Keratinocyte (primary cell): ENCODE measurements around the gene MARCHF3. TPM values are rescaled to one million over a fixed set of nuclear protein-coding genes. Genes with fewer than 3 reads are reported as not detected.

Source experiments
- DNase-seq: peaks from one replicate; pipeline ENCODE4 v3.0.0-alpha.2; 2011; ENCODE audit warnings: low read depth, missing footprints, low spot score
- FAIRE-seq: peaks from 2 replicates; lab custom pipeline; 2011; peaks lifted over from hg19 to GRCh38; lab: Jason Lieb, UNC
- H2AFZ ChIP-seq: 2 replicates; pipeline ENCODE4 v1.6.0; 2012; ENCODE audit warnings: low read length, control low read depth, inconsistent platforms; ENCODE audit not compliant: control insufficient read depth
- H3K27ac ChIP-seq: 2 replicates; pipeline ENCODE4 v1.5.1; 2011; ENCODE audit warnings: low read length; ENCODE audit not compliant: control insufficient read depth, insufficient read depth
- H3K27me3 ChIP-seq: 3 replicates; pipeline ENCODE4 v1.6.0; 2011; ENCODE audit warnings: low read length; ENCODE audit not compliant: control insufficient read depth, insufficient read depth; ENCODE audit errors: extremely low read depth
- H3K36me3 ChIP-seq, 2 experiments: 2 replicates in 1 of 2; 3 replicates in 1 of 2; pipeline ENCODE4 v1.5.1; 2011; ENCODE audit warnings: low read length in 2 of 2, mild to moderate bottlenecking in 1 of 2; ENCODE audit not compliant: control insufficient read depth in 2 of 2, insufficient read depth in 2 of 2; ENCODE audit errors: extremely low read depth in 1 of 2
- H3K4me1 ChIP-seq: 3 replicates; pipeline ENCODE4 v1.5.1; 2011; ENCODE audit warnings: low read length; ENCODE audit not compliant: control insufficient read depth, insufficient read depth; ENCODE audit errors: extremely low read depth
- H3K4me2 ChIP-seq: 3 replicates; pipeline ENCODE4 v1.6.0; 2011; ENCODE audit warnings: low read depth, low read length; ENCODE audit not compliant: control insufficient read depth, insufficient read depth; ENCODE audit errors: extremely low read depth
- H3K4me3 ChIP-seq, 3 experiments: fragments of 200-600 bp in 1 of 3; sonication (generic) in 1 of 3; 2 replicates in 2 of 3; 3 replicates in 1 of 3; pipeline ENCODE4 v1.5.1; 2011 to 2016; ENCODE audit warnings: low read length in 3 of 3, mild to moderate bottlenecking in 3 of 3, control low read depth in 2 of 3, inconsistent platforms in 1 of 3, low read depth in 1 of 3, mixed read lengths in 1 of 3, mixed run types in 1 of 3, moderate library complexity in 1 of 3; ENCODE audit not compliant: control insufficient read depth in 2 of 3, insufficient read depth in 2 of 3; ENCODE audit errors: extremely low read depth in 1 of 3
- H3K79me2 ChIP-seq: 2 replicates; pipeline ENCODE4 v1.6.0; 2012; ENCODE audit warnings: low read length; ENCODE audit not compliant: control insufficient read depth, insufficient read depth
- H3K9ac ChIP-seq: 3 replicates; pipeline ENCODE4 v1.6.0; 2011; ENCODE audit warnings: low read length; ENCODE audit not compliant: control insufficient read depth, insufficient read depth; ENCODE audit errors: extremely low read depth
- H3K9me1 ChIP-seq: 3 replicates; pipeline ENCODE4 v1.6.0; 2011; ENCODE audit warnings: low read length; ENCODE audit not compliant: control insufficient read depth, insufficient read depth; ENCODE audit errors: extremely low read depth
- H3K9me3 ChIP-seq: 2 replicates; pipeline ENCODE4 v1.5.1; 2012; ENCODE audit warnings: low read depth, low read length; ENCODE audit not compliant: control insufficient read depth
- H4K20me1 ChIP-seq: 3 replicates; pipeline ENCODE4 v1.6.0; 2011; ENCODE audit warnings: low read length; ENCODE audit not compliant: control insufficient read depth, insufficient read depth; ENCODE audit errors: extremely low read depth
- EZH2 ChIP-seq: IDR thresholded peaks from one replicate; pipeline ENCODE4 v1.6.1; 2012; ENCODE audit warnings: inconsistent platforms, mild to moderate bottlenecking, low read length, moderate library complexity
- dilution Hi-C: fragments of 300-500 bp; cut with MboI; formaldehyde crosslinking; loops from one replicate; pipeline ENCODE4 v1.7.0; 2020; ENCODE audit warnings: low sequenced_read_pairs; ENCODE audit not compliant: extremely low pct_ligation_motif_present
- polyA plus RNA-seq, 5 experiments: library from polyadenylated mRNA; depleted of rRNA in 3 of 5; stranded (reverse) in 3 of 5; stranded (forward) in 1 of 5; unstranded in 1 of 5; fragments of >200 nt; gene quantifications; 1 replicate in 1 of 5; 2 replicates in 3 of 5; 3 replicates in 1 of 5; pipeline versions ENCODE4 v1.2.1 to v1.2.3, GENCODE V29; 2011 to 2012; ENCODE audit warnings: missing spikeins in 2 of 5, low read depth in 1 of 5, low replicate concordance in 1 of 5
- TF ChIP-seq, protein P1 (sequence below), 3 experiments: IDR thresholded peaks in 1 of 3; conservative IDR thresholded peaks in 1 of 3; optimal IDR thresholded peaks in 1 of 3; 2 replicates in 2 of 3; 3 replicates in 1 of 3; pipeline versions ENCODE3 to v1.5.1; 2011; ENCODE audit warnings: low read length in 3 of 3, mild to moderate bottlenecking in 3 of 3, moderate library complexity in 2 of 3, control low read depth in 1 of 3, inconsistent platforms in 1 of 3; ENCODE audit not compliant: insufficient read depth in 2 of 3; ENCODE audit errors: extremely low read depth in 1 of 3

The MARCHF3 gene
- polyA plus RNA-seq, 1 donor (not counting 4 experiments of a cell fraction or from before 2014, with no cell fraction given): 0.45 TPM

DNA sequence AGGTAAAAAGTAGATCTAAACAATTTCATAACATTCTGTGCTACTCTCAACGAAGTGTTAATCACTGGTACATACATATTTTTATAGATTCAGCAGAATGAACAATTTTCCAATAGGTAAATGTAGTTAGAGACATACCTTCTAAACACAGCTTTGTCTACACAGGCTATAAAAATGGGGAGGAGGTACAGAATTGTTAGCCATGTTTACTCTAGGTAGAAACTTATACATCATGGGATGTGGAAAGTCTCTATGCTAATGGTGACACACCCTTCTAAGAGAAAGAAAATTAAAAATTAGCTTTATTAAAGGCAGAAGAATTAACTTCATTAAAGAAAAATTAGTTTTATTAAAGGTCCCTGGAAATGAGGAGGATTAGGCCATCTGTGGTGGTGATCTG, 31.2 kb upstream of the MARCHF3 start:
- no peaks in the 10 kb centered on the region for H3K27me3 ChIP-seq
- H3K4me1 ChIP-seq: no peaks in the 10 kb centered on the region
- peaks cover 0 to 4% of the 10 kb centered on the region in 2 experiments for H3K36me3 ChIP-seq
- no peak overlapping the region for H3K9ac ChIP-seq
- H3K9me3 ChIP-seq: no peaks in the 10 kb centered on the region
- H3K9me1 ChIP-seq: no peaks in the 10 kb centered on the region
- H3K27ac ChIP-seq: no peak overlapping the region
- no peaks in the 10 kb centered on the region for H3K79me2 ChIP-seq
- H2AFZ ChIP-seq: no peak overlapping the region
- H4K20me1 ChIP-seq: no peaks in the 10 kb centered on the region
- DNase-seq (no peak), FAIRE-seq (no peak)
- no peak overlapping the region for H3K4me2 ChIP-seq
- TF ChIP-seq, protein P1, sequence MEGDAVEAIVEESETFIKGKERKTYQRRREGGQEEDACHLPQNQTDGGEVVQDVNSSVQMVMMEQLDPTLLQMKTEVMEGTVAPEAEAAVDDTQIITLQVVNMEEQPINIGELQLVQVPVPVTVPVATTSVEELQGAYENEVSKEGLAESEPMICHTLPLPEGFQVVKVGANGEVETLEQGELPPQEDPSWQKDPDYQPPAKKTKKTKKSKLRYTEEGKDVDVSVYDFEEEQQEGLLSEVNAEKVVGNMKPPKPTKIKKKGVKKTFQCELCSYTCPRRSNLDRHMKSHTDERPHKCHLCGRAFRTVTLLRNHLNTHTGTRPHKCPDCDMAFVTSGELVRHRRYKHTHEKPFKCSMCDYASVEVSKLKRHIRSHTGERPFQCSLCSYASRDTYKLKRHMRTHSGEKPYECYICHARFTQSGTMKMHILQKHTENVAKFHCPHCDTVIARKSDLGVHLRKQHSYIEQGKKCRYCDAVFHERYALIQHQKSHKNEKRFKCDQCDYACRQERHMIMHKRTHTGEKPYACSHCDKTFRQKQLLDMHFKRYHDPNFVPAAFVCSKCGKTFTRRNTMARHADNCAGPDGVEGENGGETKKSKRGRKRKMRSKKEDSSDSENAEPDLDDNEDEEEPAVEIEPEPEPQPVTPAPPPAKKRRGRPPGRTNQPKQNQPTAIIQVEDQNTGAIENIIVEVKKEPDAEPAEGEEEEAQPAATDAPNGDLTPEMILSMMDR (optimal IDR thresholded peaks at IDR 0.05 in 1 of 3, IDR thresholded peaks at IDR 0.05 in 1 of 3, conservative IDR thresholded peaks at IDR 0.05 in 1 of 3; ENCODE audit: extremely low read depth in 1 of 3, insufficient read depth in 2 of 3, low read length in 3 of 3): no peak
- TF ChIP-seq EZH2: no peak
- no peak overlapping the region for H3K4me3 ChIP-seq
- dilution Hi-C loops: no loop called here

DNA sequence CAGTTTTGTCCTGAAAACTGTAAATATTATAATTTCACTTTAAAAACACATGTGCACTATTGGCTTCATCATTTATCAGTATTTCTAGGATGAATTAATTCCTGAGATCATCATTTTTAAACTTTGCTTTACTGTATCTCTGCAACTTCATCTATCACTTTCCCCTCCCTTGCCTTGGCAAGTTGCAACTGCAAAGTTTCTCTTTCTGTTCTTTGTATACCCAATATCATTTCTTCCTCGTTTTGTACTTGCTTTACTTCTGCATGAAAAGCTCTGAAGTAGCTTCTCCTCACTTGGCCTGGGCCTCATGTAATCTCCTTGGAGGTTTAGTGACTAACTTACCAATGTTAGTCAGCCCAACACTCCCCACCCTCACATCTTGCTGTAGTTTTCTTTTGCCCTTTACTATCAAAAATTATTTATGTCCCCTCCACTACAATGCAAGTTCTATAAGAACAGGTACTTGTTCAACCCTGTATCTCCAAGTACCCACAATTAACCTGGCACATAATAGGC, 30.2 kb upstream of the MARCHF3 start:
- no peaks in the 10 kb centered on the region for H4K20me1 ChIP-seq
- H2AFZ ChIP-seq: no peak overlapping the region
- no peaks in the 10 kb centered on the region for H3K9me1 ChIP-seq
- peaks cover 5 to 8% of the 10 kb centered on the region in 2 experiments for H3K36me3 ChIP-seq
- DNase-seq (no peak), FAIRE-seq (no peak)
- H3K27me3 ChIP-seq: no peaks in the 10 kb centered on the region
- no peak overlapping the region for H3K4me2 ChIP-seq
- H3K9me3 ChIP-seq: no peaks in the 10 kb centered on the region
- H3K4me1 ChIP-seq: no peaks in the 10 kb centered on the region
- no peak overlapping the region for H3K9ac ChIP-seq
- no peak overlapping the region for H3K4me3 ChIP-seq
- H3K79me2 ChIP-seq: no peaks in the 10 kb centered on the region
- no peak overlapping the region for H3K27ac ChIP-seq
- dilution Hi-C loops: no loop called here
- TF ChIP-seq EZH2: no peak
- TF ChIP-seq, protein P1 (optimal IDR thresholded peaks at IDR 0.05 in 1 of 3, IDR thresholded peaks at IDR 0.05 in 1 of 3, conservative IDR thresholded peaks at IDR 0.05 in 1 of 3; ENCODE audit: extremely low read depth in 1 of 3, insufficient read depth in 2 of 3, low read length in 3 of 3): no peak
